Measurements from ENCODE around the gene CHD2.
A peak's percentile ranks its signal among the peaks of the same experiment; 100 is the strongest.

CHD2 gene

DNA sequence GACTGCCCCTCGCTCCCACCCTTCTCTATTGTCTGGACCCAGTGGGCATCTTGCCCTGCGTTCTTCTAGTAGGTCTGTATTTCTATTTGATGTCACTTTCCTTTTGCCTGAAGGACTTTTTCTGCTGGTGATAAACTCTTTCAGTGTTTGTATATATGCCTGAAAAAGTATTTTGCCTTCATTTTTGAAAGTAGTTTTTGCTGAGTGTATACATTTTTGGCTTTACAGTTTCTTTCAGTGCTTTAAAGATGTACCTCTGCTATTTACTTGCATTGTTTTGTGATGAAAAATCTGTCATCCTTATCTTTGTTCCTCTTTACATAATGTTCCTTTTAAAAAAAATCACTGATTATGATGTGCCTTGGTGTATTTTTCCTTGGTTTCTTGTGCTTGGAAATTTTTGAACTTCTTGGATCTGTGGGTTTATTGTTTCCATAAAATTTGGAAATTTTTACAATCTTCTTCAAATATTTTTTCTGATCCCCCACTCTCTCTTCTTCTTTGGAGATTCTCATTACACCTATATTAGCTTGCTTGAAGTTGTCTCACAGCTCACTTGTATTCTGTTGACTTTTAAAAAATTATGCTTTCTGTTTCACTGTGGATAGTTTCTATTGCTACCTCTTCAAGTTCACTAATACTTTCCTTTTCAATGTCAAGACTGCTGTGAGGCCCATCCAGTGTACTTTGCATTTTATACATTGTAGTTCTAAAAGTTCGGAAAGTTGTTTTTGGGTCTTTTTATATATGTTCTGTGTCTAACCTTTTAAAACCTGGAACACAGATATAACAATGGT lies 121.0 kb downstream of the CHD2 start:
- Histone ChIP-seq H3K9me3 (no peaks in the 10 kb centered on the region), H3K4me1 (no peaks in the 10 kb centered on the region), H3K4me3 (no peak overlapping the region), H3K27me3 (ENCODE audit: low read depth) (no peaks in the 10 kb centered on the region), H3K36me3 (replicated peaks) (peaks cover 87% of the 10 kb centered on the region)
- DNase-seq (ENCODE audit: low spot score in 2 of 2): no peak
- in situ Hi-C loops (cut with MboI; ENCODE audit: low sequenced_read_pairs): no loop called here

- Histone ChIP-seq H3K4me1 (no peaks in the 10 kb centered on the region), H3K36me3 (replicated peaks) (peaks cover 76% of the 10 kb centered on the region), H3K4me3 (no peak overlapping the region), H3K9me3 (no peaks in the 10 kb centered on the region), H3K27me3 (ENCODE audit: low read depth) (no peaks in the 10 kb centered on the region)
- in situ Hi-C loops (cut with MboI; ENCODE audit: low sequenced_read_pairs): no loop called here
- no peak for DNase-seq (ENCODE audit: low spot score in 2 of 2)
Observed at GRCh38 chr15:93024293-93024692, 124.2 kb downstream of the CHD2 start.

GRCh38 chr15:93024716-93025624 lies 124.8 kb downstream of the CHD2 start:
- Histone ChIP-seq H3K4me1 (no peaks in the 10 kb centered on the region), H3K27me3 (ENCODE audit: low read depth) (no peaks in the 10 kb centered on the region), H3K4me3 (no peak overlapping the region), H3K9me3 (no peaks in the 10 kb centered on the region), H3K36me3 (replicated peaks) (peaks cover 71% of the 10 kb centered on the region)
- DNase-seq (ENCODE audit: low spot score in 2 of 2): no peak
- in situ Hi-C loops (cut with MboI; ENCODE audit: low sequenced_read_pairs): loop anchor here (25.0 kb wide), 1 partner anchor 962 kb away; no protein-coding TSS in a partner anchor

- H3K4me1 ChIP-seq: no peaks in the 10 kb centered on the region
- in situ Hi-C loops (cut with MboI; ENCODE audit: low sequenced_read_pairs): loop anchor here (25.0 kb wide), 1 partner anchor 962 kb away; no protein-coding TSS in a partner anchor
Observed at GRCh38 chr15:93025625-93025982, 125.5 kb downstream of the CHD2 start.

GRCh38 chr15:93026380-93026817 lies 126.3 kb downstream of the CHD2 start:
- in situ Hi-C loops (cut with MboI; ENCODE audit: low sequenced_read_pairs): loop anchor here (25.0 kb wide), 1 partner anchor 961 kb away; no protein-coding TSS in a partner anchor
- peaks cover 57% of the 10 kb centered on the region for H3K36me3 ChIP-seq (replicated peaks)

More at GRCh38 chr15:93025625-93025982, 125.5 kb downstream of the CHD2 start:
- Histone ChIP-seq H3K4me3 (no peak overlapping the region), H3K9me3 (no peaks in the 10 kb centered on the region), H3K27me3 (ENCODE audit: low read depth) (no peaks in the 10 kb centered on the region), H3K36me3 (replicated peaks) (peaks cover 65% of the 10 kb centered on the region)
- no peak for DNase-seq (ENCODE audit: low spot score in 2 of 2)

DNA sequence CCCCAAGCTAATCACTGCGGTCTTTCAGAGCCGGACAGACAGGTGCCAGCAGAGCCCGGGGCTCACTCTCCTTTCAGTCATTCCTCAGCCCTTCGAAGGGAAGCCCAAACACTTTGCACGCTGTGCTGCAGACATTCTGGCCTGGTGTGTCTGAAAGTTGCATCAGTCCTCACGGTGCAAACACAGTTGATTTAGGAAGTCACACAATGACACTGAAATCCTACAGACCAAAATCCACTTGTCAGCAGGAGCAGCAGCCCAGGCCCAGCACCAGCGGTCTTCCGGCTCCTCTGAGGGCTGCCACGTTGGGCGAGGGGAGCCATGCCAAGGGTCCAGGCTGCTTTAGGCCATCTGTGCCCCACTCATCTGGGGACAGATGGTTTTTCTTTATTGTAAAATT lies 127.3 kb downstream of the CHD2 start:
- no peaks in the 10 kb centered on the region for H3K9me3 ChIP-seq
- in situ Hi-C loops (cut with MboI; ENCODE audit: low sequenced_read_pairs): loop anchor here (25.0 kb wide), 1 partner anchor 960 kb away; no protein-coding TSS in a partner anchor
- H3K36me3 ChIP-seq (replicated peaks): peaks cover 47% of the 10 kb centered on the region
- no peaks in the 10 kb centered on the region for H3K27me3 ChIP-seq (ENCODE audit: low read depth)
- 0 out of 2 replicates have a peak, but pooled peaks cover 2% of the 10 kb centered on the region for H3K4me1 ChIP-seq
- no peak overlapping the region for H3K4me3 ChIP-seq
- no peak for DNase-seq (ENCODE audit: low spot score in 2 of 2)

More at GRCh38 chr15:93026380-93026817, 126.3 kb downstream of the CHD2 start:
- Histone ChIP-seq H3K9me3 (no peaks in the 10 kb centered on the region), H3K27me3 (ENCODE audit: low read depth) (no peaks in the 10 kb centered on the region), H3K4me3 (no peak overlapping the region), H3K4me1 (0 out of 2 replicates have a peak, but pooled peaks cover 2% of the 10 kb centered on the region)
- no peak for DNase-seq (ENCODE audit: low spot score in 2 of 2)

DNA sequence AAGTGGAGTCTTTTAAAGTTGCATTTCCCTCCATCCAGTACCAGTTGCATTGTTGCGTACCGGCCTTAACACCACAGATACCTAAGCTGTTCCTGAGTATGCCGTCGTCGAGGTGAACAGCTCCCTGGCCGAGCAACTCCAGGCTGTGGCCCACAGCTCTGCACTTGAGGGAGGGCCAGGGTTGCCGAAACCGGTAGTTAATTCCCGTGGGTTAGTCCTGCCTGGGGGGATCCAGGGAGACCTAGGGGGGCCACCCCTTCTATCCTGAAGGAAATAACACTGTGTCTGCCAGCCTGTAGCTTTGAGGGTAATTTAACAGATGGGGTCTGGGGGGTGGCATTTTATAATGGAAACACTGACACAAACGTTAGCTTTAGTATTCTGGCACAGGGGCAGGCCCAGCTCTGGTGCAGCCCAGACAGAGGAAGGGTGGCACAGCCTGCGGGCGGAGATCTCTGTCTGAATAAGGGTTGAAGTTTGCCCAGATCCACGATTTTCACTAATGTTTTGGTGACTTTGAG lies 128.0 kb downstream of the CHD2 start:
- Histone ChIP-seq H3K4me1 (0 out of 2 replicates have a peak, but pooled peaks cover 2% of the 10 kb centered on the region), H3K27me3 (ENCODE audit: low read depth) (no peaks in the 10 kb centered on the region), H3K4me3 (no peak overlapping the region), H3K36me3 (replicated peaks) (peaks cover 39% of the 10 kb centered on the region), H3K9me3 (no peaks in the 10 kb centered on the region)
- in situ Hi-C loops (cut with MboI; ENCODE audit: low sequenced_read_pairs): loop anchor here (25.0 kb wide), 1 partner anchor 959 kb away; no protein-coding TSS in a partner anchor
- no peak for DNase-seq (ENCODE audit: low spot score in 2 of 2)

DNA sequence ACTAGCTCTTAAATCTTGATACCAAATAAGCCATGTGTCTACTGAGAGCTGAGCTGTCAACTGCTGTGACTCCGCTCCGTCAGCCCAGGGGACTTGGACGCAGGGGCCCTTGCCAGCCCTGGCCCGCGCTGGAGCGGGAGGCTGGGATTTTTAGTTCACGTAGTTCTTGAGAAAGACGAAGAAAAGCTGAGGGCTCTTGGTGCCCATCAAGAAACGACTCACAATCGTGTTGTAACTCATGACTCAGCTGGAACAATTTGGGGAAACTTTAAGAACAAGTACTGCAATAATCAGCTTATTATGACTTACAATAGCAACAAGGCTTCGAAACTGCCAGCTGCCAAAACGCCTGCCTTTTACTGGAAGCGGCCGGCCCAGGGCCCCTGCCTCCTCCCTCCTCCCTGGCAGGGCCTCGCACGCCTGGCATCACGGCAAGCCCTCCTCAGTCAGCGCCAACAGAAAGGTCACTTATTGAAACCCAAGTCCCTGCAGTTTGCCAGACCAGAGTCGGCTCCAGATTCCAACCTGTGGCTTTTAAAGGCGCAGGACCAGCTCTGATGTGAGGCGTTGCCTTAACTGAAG lies 128.6 kb downstream of the CHD2 start:
- H3K4me1 ChIP-seq: 0 out of 2 replicates have a peak, but pooled peaks cover 2% of the 10 kb centered on the region
- H3K36me3 ChIP-seq (replicated peaks): peaks cover 34% of the 10 kb centered on the region
- H3K4me3 ChIP-seq: no peak overlapping the region
- in situ Hi-C loops (cut with MboI; ENCODE audit: low sequenced_read_pairs): loop anchor here (25.0 kb wide), 1 partner anchor 959 kb away; no protein-coding TSS in a partner anchor
- no peaks in the 10 kb centered on the region for H3K27me3 ChIP-seq (ENCODE audit: low read depth)
- no peaks in the 10 kb centered on the region for H3K9me3 ChIP-seq
- DNase-seq (ENCODE audit: low spot score in 2 of 2): no peak

GRCh38 chr15:93029214-93029835 lies 129.2 kb downstream of the CHD2 start:
- peaks cover 28% of the 10 kb centered on the region for H3K36me3 ChIP-seq (replicated peaks)
- in situ Hi-C loops (cut with MboI; ENCODE audit: low sequenced_read_pairs): loop anchor here (25.0 kb wide), 1 partner anchor 958 kb away; no protein-coding TSS in a partner anchor
- no peak for DNase-seq (ENCODE audit: low spot score in 2 of 2)
- H3K9me3 ChIP-seq: no peaks in the 10 kb centered on the region
- H3K4me3 ChIP-seq: no peak overlapping the region
- H3K4me1 ChIP-seq: 0 out of 2 replicates have a peak, but pooled peaks cover 2% of the 10 kb centered on the region
- H3K27me3 ChIP-seq (ENCODE audit: low read depth): no peaks in the 10 kb centered on the region

DNA sequence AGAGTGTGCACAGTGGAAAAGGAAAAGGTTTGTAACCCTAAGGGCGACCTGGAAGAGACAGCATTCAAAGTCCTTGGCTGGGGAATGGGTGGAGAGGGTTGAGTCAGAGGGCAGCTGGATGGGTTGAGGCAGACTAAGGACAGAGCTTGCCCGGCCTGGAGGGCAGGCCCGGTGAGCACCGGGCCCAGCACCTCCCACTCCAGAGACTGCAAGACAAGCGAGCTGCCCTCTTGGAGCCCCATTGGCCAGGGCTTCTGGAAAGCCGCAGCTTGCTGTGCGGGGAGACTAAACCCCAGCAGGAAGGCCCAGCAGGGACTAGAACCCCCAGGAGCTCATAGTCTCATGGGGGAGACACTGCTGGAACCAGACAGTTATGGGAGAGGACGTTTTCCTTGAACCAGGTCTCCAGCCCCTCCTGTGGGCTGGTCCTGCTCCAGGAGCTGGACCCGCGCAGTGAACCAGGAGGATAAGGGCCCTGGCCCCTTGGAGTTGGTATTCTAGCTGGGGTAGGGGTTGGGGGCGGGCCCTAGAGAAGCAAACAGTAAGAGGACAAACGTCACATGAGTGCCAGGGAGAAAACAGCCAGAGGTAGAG lies 129.8 kb downstream of the CHD2 start:
- Histone ChIP-seq H3K9me3 (no peaks in the 10 kb centered on the region), H3K4me1 (0 out of 2 replicates have a peak, but pooled peaks cover 2% of the 10 kb centered on the region), H3K4me3 (no peak overlapping the region), H3K27me3 (ENCODE audit: low read depth) (no peaks in the 10 kb centered on the region), H3K36me3 (replicated peaks) (peaks cover 21% of the 10 kb centered on the region)
- no peak for DNase-seq (ENCODE audit: low spot score in 2 of 2)
- in situ Hi-C loops (cut with MboI; ENCODE audit: low sequenced_read_pairs): loop anchor here (10.0 to 25.0 kb wide), 2 partner anchors 957 to 1095 kb away; no protein-coding TSS in a partner anchor

DNA sequence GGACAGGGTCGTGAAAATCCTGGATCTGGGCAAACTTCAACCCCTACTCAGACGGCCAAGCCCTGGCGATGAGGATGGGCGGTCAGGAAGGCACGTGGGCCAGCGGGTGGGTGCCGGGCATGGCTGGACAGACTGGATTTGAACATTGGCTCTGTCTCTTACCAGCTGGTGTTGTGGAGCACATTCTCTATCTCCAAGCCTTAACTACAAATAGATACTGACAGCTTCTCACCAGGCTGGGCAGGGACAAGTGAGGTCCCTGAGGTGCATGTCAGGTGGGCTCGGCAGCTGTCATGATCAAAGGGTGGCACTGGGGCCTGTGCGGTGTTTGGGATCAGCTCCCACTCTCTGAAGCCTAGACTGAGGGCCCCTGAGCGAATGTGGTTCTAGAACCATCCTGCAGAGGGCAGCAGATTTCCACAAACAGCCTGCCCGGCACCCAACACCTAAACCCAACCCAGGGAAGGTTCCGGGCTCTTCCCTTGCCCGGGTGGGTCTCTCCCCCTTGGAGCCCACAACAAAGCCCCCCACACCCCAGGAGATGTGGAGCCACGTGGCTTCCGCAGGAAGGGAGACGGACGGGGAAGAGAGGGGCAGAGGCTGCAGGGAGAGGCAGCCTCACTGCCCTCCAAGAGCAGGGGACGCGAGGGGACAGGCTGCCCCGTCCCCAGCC lies 130.4 kb downstream of the CHD2 start:
- Histone ChIP-seq H3K9me3 (no peaks in the 10 kb centered on the region), H3K36me3 (replicated peaks) (peaks cover 16% of the 10 kb centered on the region), H3K4me3 (no peak overlapping the region), H3K4me1 (0 out of 2 replicates have a peak, but pooled peaks cover 2% of the 10 kb centered on the region), H3K27me3 (ENCODE audit: low read depth) (no peaks in the 10 kb centered on the region)
- in situ Hi-C loops (cut with MboI; ENCODE audit: low sequenced_read_pairs): loop anchor here (10.0 to 25.0 kb wide), 2 partner anchors 957 to 1094 kb away; no protein-coding TSS in a partner anchor
- DNase-seq (ENCODE audit: low spot score in 2 of 2): peak; percentile 45 to 82

DNA sequence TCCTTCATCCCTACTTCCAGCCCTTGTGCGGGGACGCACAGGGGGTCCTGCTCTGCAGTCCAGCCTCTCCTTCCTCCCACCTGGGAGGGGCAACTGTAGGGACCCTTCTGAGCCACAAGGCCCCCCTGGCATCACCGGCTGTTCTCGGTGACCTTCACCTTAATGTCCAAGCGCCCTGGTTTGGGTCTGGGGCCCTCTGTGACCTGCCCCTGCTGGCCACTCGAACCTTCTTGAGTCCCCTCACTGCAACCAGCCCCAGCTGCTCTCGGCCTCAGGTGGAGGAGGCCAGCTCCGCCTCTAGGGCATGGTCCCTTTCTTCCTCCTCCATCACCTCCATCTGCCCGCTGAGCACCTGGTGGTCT lies 131.0 kb downstream of the CHD2 start:
- in situ Hi-C loops (cut with MboI; ENCODE audit: low sequenced_read_pairs): loop anchor here (10.0 to 25.0 kb wide), 2 partner anchors 956 to 1094 kb away; no protein-coding TSS in a partner anchor
- no peak for DNase-seq (ENCODE audit: low spot score in 2 of 2)

More for the DNA sequence above, 131.0 kb downstream of the CHD2 start:
- H3K4me1 ChIP-seq: peaks cover 6% of the 10 kb centered on the region
- H3K9me3 ChIP-seq: no peaks in the 10 kb centered on the region
- no peaks in the 10 kb centered on the region for H3K27me3 ChIP-seq (ENCODE audit: low read depth)
- no peak overlapping the region for H3K4me3 ChIP-seq
- peaks cover 11% of the 10 kb centered on the region for H3K36me3 ChIP-seq (replicated peaks)
